HepG2 (cell line): ENCODE measurements around the gene FKBP1A. TPM values are rescaled to one million over a fixed set of nuclear protein-coding genes. Genes with fewer than 3 reads are reported as not detected.

Experiments used
- AKAP8 ChIP-seq: sonication (generic); formaldehyde crosslinking; IDR thresholded peaks from 2 replicates; pipeline ENCODE4 v1.5.1; 2020; ENCODE audit warnings: mild to moderate bottlenecking, missing genetic modification reagents
- CBX5 ChIP-seq: sonication (generic); formaldehyde crosslinking; IDR thresholded peaks from 2 replicates; pipeline ENCODE4 v1.4.0; 2020; ENCODE audit warnings: missing genetic modification reagents, borderline replicate concordance
- DMTF1 ChIP-seq: sonication (generic); formaldehyde crosslinking; IDR thresholded peaks from 2 replicates; pipeline ENCODE4 v1.4.0; 2020; ENCODE audit warnings: mild to moderate bottlenecking, missing genetic modification reagents
- FUBP1 ChIP-seq: sonication (generic); formaldehyde crosslinking; IDR thresholded peaks from 2 replicates; pipeline ENCODE4 v1.5.1; 2020; ENCODE audit warnings: missing genetic modification reagents, mild to moderate bottlenecking, borderline replicate concordance
- MAFG ChIP-seq: sonication (generic); formaldehyde crosslinking; IDR thresholded peaks from 2 replicates; pipeline ENCODE4 v1.5.1; 2020; ENCODE audit warnings: mild to moderate bottlenecking, missing genetic modification reagents
- RNF219 ChIP-seq: sonication (generic); formaldehyde crosslinking; IDR thresholded peaks from 2 replicates; pipeline ENCODE4 v1.5.0; 2020; ENCODE audit warnings: mild to moderate bottlenecking, missing genetic modification reagents
- SMAD3 ChIP-seq: sonication (generic); formaldehyde crosslinking; IDR thresholded peaks from 2 replicates; pipeline ENCODE4 v1.4.0; 2020; ENCODE audit warnings: missing genetic modification reagents
- SNAPC5 ChIP-seq: sonication (generic); formaldehyde crosslinking; IDR thresholded peaks from 2 replicates; pipeline ENCODE4 v1.8.1; 2023; ENCODE audit warnings: mild to moderate bottlenecking, missing genetic modification reagents, borderline replicate concordance
- SOX13 ChIP-seq, 3 experiments: fragments of 450-650 bp in 1 of 3; sonication (generic) in 1 of 3; formaldehyde crosslinking in 1 of 3; IDR thresholded peaks in 2 of 3; conservative IDR thresholded peaks in 1 of 3; 2 replicates each; pipeline versions ENCODE4 v1.5.0 to v1.6.1; 2016 to 2020; ENCODE audit warnings: antibody characterized with exemption in 1 of 3, mild to moderate bottlenecking in 1 of 3, missing compliant biosample characterization in 1 of 3, missing genetic modification reagents in 1 of 3, moderate library complexity in 1 of 3
- TGIF2 ChIP-seq: IDR thresholded peaks from 2 replicates; pipeline ENCODE4 v1.6.1; 2016; ENCODE audit warnings: control low read depth, missing compliant biosample characterization
- ZBTB33 ChIP-seq: sonication (generic); formaldehyde crosslinking; IDR thresholded peaks from 2 replicates; pipeline ENCODE4 v1.4.0; 2020; ENCODE audit warnings: missing genetic modification reagents
- ZFP41 ChIP-seq: sonication (generic); formaldehyde crosslinking; IDR thresholded peaks from 2 replicates; pipeline ENCODE4 v1.4.0; 2020; ENCODE audit warnings: mild to moderate bottlenecking, missing genetic modification reagents, borderline replicate concordance
- ZIK1 ChIP-seq: sonication (generic); formaldehyde crosslinking; IDR thresholded peaks from 2 replicates; pipeline ENCODE4 v1.5.0; 2020; ENCODE audit warnings: mild to moderate bottlenecking, low read depth, missing genetic modification reagents, borderline replicate concordance
- ZMYM3 ChIP-seq: sonication (generic); formaldehyde crosslinking; IDR thresholded peaks from 2 replicates; pipeline ENCODE4 v1.5.1; 2020; ENCODE audit warnings: mild to moderate bottlenecking, missing genetic modification reagents
- ZNF180 ChIP-seq: sonication (generic); formaldehyde crosslinking; IDR thresholded peaks from 2 replicates; pipeline ENCODE4 v1.4.0; 2020; ENCODE audit warnings: low read depth, missing genetic modification reagents, borderline replicate concordance
- ZNF207 ChIP-seq: fragments of 450-650 bp; IDR thresholded peaks from 2 replicates; pipeline ENCODE4 v1.6.1; 2016; ENCODE audit warnings: antibody characterized with exemption, borderline replicate concordance
- ZNF562 ChIP-seq: sonication (generic); formaldehyde crosslinking; IDR thresholded peaks from 2 replicates; pipeline ENCODE4 v1.8.0; 2022; ENCODE audit warnings: missing genetic modification reagents, borderline replicate concordance
- ZNF776 ChIP-seq: sonication (generic); formaldehyde crosslinking; IDR thresholded peaks from 2 replicates; pipeline ENCODE4 v1.4.0; 2020; ENCODE audit warnings: mild to moderate bottlenecking, missing genetic modification reagents
- ZNF839 ChIP-seq: sonication (generic); formaldehyde crosslinking; IDR thresholded peaks from 2 replicates; pipeline ENCODE4 v1.4.0; 2020; ENCODE audit warnings: missing genetic modification reagents, mild to moderate bottlenecking, borderline replicate concordance
- polyA plus RNA-seq, 8 experiments: library from polyadenylated mRNA; depleted of rRNA in 3 of 8; stranded (reverse) in 7 of 8; unstranded in 1 of 8; fragments of >200 nt; fragmentation: Illumina TruSeq in 4 of 8; extraction: Trizol in 4 of 8; gene quantifications; 2 replicates each; pipeline versions ENCODE4 v1.2.1 to v1.2.3, GENCODE V29; 2011 to 2016; ENCODE audit warnings: low read depth in 4 of 8, missing spikeins in 1 of 8, mixed read lengths in 1 of 8; ENCODE audit not compliant: insufficient read depth in 1 of 8
- total RNA-seq, 5 experiments: library from RNA; depleted of rRNA; stranded (reverse); fragments of >200 nt; fragmentation: Illumina TruSeq; extraction: Trizol; gene quantifications; 2 replicates each; pipeline ENCODE4 v1.2.3, GENCODE V29; 2016; ENCODE audit warnings: low read depth in 1 of 5

Gene FKBP1A
- total and polyA plus RNA-seq, 2 of the 13 experiments (the other 11 are each of a cell fraction or from before 2014, with no cell fraction given), result 119 to 468 TPM

GRCh38 chr20:1327827-1328679 is 64.8 kb downstream of the FKBP1A start (continued):
- no peak for TF ChIP-seq DMTF1 (CRISPR knock-in tag)
- TF ChIP-seq ZNF207, result no peak
- no peak for TF ChIP-seq ZNF180 (CRISPR knock-in tag)
- peak; percentile 67; the same call in 1 of the 2 replicates for TF ChIP-seq ZMYM3 (CRISPR knock-in tag)
- TF ChIP-seq MAFG (CRISPR knock-in tag), result no peak
- TF ChIP-seq SMAD3 (CRISPR knock-in tag), result peak; percentile 12; the same call in 1 of the 2 replicates
- TF ChIP-seq RNF219 (CRISPR knock-in tag), result no peak
- peak; percentile 91 for TF ChIP-seq TGIF2 (CRISPR knock-in tag)
- no peak for TF ChIP-seq ZIK1 (CRISPR knock-in tag)
- no peak; the same call in 1 of the 2 replicates for TF ChIP-seq ZBTB33 (CRISPR knock-in tag)
- no peak for TF ChIP-seq ZNF839 (CRISPR knock-in tag)
- peak; percentile 29; the same call in 1 of the 2 replicates for TF ChIP-seq ZFP41 (CRISPR knock-in tag)
- TF ChIP-seq AKAP8, result no peak
- no peak for TF ChIP-seq SOX13 (IDR thresholded peaks at IDR 0.05)
- peak in 1 of 2 experiments; percentile 66; a peak in 2 of 4 replicates for TF ChIP-seq SOX13 (CRISPR knock-in tag; conservative IDR thresholded peaks at IDR 0.05 in 1 of 2, IDR thresholded peaks at IDR 0.05 in 1 of 2)
- no peak for TF ChIP-seq SNAPC5 (CRISPR knock-in tag)
- TF ChIP-seq ZNF562 (CRISPR knock-in tag), result no peak
- TF ChIP-seq CBX5 (CRISPR knock-in tag), result no peak; the same call in 1 of the 2 replicates
- no peak for TF ChIP-seq ZNF776 (CRISPR knock-in tag)
- TF ChIP-seq FUBP1 (CRISPR knock-in tag), result no peak
